ENCODE data around the gene FRMD1. TPM values are rescaled to one million over a fixed set of nuclear protein-coding genes. Genes with fewer than 3 reads are reported as not detected.

FRMD1 gene
- total and polyA plus RNA-seq, 12 donors, result 0.12 to 1.3 (median 0.21) TPM; not detected in 4

- no peak for ATAC-seq
- DNase-seq, result no peak
- no peak overlapping the region for H3K27ac ChIP-seq
- intact Hi-C loops (cut with DNase I), result no loop called here
- peak overlapping the region in 1 of 10 donors; percentile 20 for H3K4me3 ChIP-seq
- TF ChIP-seq CTCF (IDR thresholded peaks at IDR 0.05), result no peak
- H3K27me3 ChIP-seq, result peaks cover 10 to 50% (median 32%) of the 10 kb centered on the region in 7 donors
- no peaks in the 10 kb centered on the region for H3K9me3 ChIP-seq
- H3K4me1 ChIP-seq, result peaks cover 0 to 20% (median 6%) of the 10 kb centered on the region in 9 donors
- H3K36me3 ChIP-seq, result no peaks in the 10 kb centered on the region
- WGBS, 2 donors, result 37 to 38% methylated on average over 57 to 61 of the region's 61 CpGs
These were observed 22.7 kb upstream of the FRMD1 start for GRCh38 chr6:168101590-168102314.

GRCh38 chr6:168100803-168101589 is 22.0 kb upstream of the FRMD1 start:
- Histone ChIP-seq H3K4me3 (peak overlapping the region in 1 of 10 donors; percentile 20), H3K9me3 (no peaks in the 10 kb centered on the region), H3K27me3 (peaks cover 10 to 50% (median 32%) of the 10 kb centered on the region in 7 donors), H3K36me3 (no peaks in the 10 kb centered on the region), H3K27ac (no peak overlapping the region), H3K4me1 (peaks cover 0 to 19% (median 6%) of the 10 kb centered on the region in 9 donors)
- no peak for DNase-seq
- TF ChIP-seq CTCF (IDR thresholded peaks at IDR 0.05), result no peak
- WGBS, 2 donors, result 22 to 23% methylated on average over 49 to 52 of the region's 52 CpGs
- intact Hi-C loops (cut with DNase I), result no loop called here
- ATAC-seq, result no peak

- DNase-seq (no peak), ATAC-seq (no peak)
- H3K9me3 ChIP-seq, result no peaks in the 10 kb centered on the region
- intact Hi-C loops (cut with DNase I), result no loop called here
- peaks cover 0 to 19% (median 6%) of the 10 kb centered on the region in 9 donors for H3K4me1 ChIP-seq
- H3K36me3 ChIP-seq, result no peaks in the 10 kb centered on the region
- no peak overlapping the region for H3K4me3 ChIP-seq
- peaks cover 10 to 50% (median 32%) of the 10 kb centered on the region in 7 donors for H3K27me3 ChIP-seq
- no peak overlapping the region for H3K27ac ChIP-seq
- WGBS, 2 donors, result 85 to 92% methylated on average over 26 of the region's 26 CpGs
- TF ChIP-seq CTCF (IDR thresholded peaks at IDR 0.05), result no peak
These were observed 21.2 kb upstream of the FRMD1 start for GRCh38 chr6:168100011-168100802.

All from heart right ventricle (tissue), 16 donors.